OCI-LY3 (cell line): ENCODE measurements around the gene TBC1D8.
A peak's percentile ranks its signal among the peaks of the same experiment; 100 is the strongest.

ENCODE experiments used
- H2AFZ ChIP-seq: fragments of 200-600, 300-600 bp; shearing (Covaris generic); 2 replicates; pipeline ENCODE4 v1.6.0; 2014; ENCODE audit warnings: antibody characterized with exemption, low read depth, low read length
- H3K27ac ChIP-seq: fragments of 200-600, 300-600 bp; sonication (generic); 2 replicates; pipeline ENCODE4 v1.5.1; 2014; ENCODE audit warnings: mild to moderate bottlenecking, low read length, moderate library complexity, mixed read lengths
- H3K27me3 ChIP-seq: fragments of 200-600, 300-600 bp; sonication (generic); 2 replicates; pipeline ENCODE4 v1.6.1; 2014; ENCODE audit warnings: low read depth, low read length, mixed read lengths
- H3K36me3 ChIP-seq: fragments of 200-600, 300-600 bp; sonication (generic); replicated peaks from 2 replicates; pipeline ENCODE3; 2014; ENCODE audit warnings: low read depth, low read length, mixed read lengths
- H3K4me1 ChIP-seq: fragments of 300-600, 200-600 bp; sonication (generic); 2 replicates; pipeline ENCODE4 v1.6.1; 2014; ENCODE audit warnings: low read length, mixed read lengths
- H3K4me2 ChIP-seq: fragments of 200-600, 300-600 bp; sonication (generic); 2 replicates; pipeline ENCODE4 v1.6.1; 2014; ENCODE audit warnings: low read length, mixed read lengths
- H3K4me3 ChIP-seq: fragments of 300-600, 200-600 bp; sonication (generic); 2 replicates; pipeline ENCODE4 v1.5.1; 2014; ENCODE audit warnings: antibody characterized with exemption, mild to moderate bottlenecking, low read length, moderate library complexity
- H3K79me2 ChIP-seq: fragments of 300-600, 200-600 bp; shearing (Covaris generic); 2 replicates; pipeline ENCODE4 v1.6.1; 2014; ENCODE audit warnings: mild to moderate bottlenecking, low read length, mixed read lengths
- H3K9ac ChIP-seq: fragments of 300-600, 200-600 bp; shearing (Covaris generic); 2 replicates; pipeline ENCODE4 v1.6.0; 2014; ENCODE audit warnings: mild to moderate bottlenecking, low read length, moderate library complexity
- H3K9me3 ChIP-seq: fragments of 200-600, 300-600 bp; shearing (Covaris generic); 2 replicates; pipeline ENCODE4 v1.6.1; 2014; ENCODE audit warnings: low read length, mixed read lengths; ENCODE audit not compliant: insufficient read depth
- H4K20me1 ChIP-seq: fragments of 200-600, 300-600 bp; sonication (generic); 2 replicates; pipeline ENCODE4 v1.6.1; 2016; ENCODE audit warnings: low read length, mixed read lengths; ENCODE audit not compliant: insufficient read depth
- CTCF ChIP-seq: fragments of 200-600, 300-600 bp; sonication (generic); IDR thresholded peaks from 2 replicates; pipeline ENCODE4 v1.5.1; 2014; ENCODE audit warnings: antibody characterized with exemption, low read length, low read depth
- EZH2phosphoT487 ChIP-seq: fragments of 200-600 bp; shearing (Covaris generic); IDR thresholded peaks from 2 replicates; pipeline ENCODE4 v1.6.1; 2018; ENCODE audit warnings: antibody characterized with exemption, mixed run types, low read depth

Gene TBC1D8

GRCh38 chr2:101151146-101151858 lies at the start of gene TBC1D8:
TSS of gene TBC1D8 (minus strand) at chr2:101151382. CDS start at chr2:101151253, 129 bp downstream.
- no peaks in the 10 kb centered on the region for H3K9me3 ChIP-seq
- no peaks in the 10 kb centered on the region for H4K20me1 ChIP-seq
- no peak for TF ChIP-seq CTCF
- no peak for TF ChIP-seq EZH2phosphoT487
- H3K4me1 ChIP-seq: peaks cover 17% of the 10 kb centered on the region
- H3K27ac ChIP-seq: no peak within 1 kb of the TSS
- peaks cover 76% of the 10 kb centered on the region for H3K27me3 ChIP-seq
- peak within 1 kb of the TSS; percentile 86 for H3K4me3 ChIP-seq
- H3K36me3 ChIP-seq: no peaks in the 10 kb centered on the region
- H3K9ac ChIP-seq: peak within 1 kb of the TSS; percentile 57
- peak within 1 kb of the TSS; percentile 97 for H3K4me2 ChIP-seq
- H2AFZ ChIP-seq: 0 out of 2 replicates have a peak within 1 kb of the TSS, but pooled peaks have one; percentile 36
- H3K79me2 ChIP-seq: no peaks in the 10 kb centered on the region

- H4K20me1 ChIP-seq: no peaks in the 10 kb centered on the region
- H3K9ac ChIP-seq: no peak overlapping the region
- H3K9me3 ChIP-seq: no peaks in the 10 kb centered on the region
- H3K4me2 ChIP-seq: no peak overlapping the region
- H3K27me3 ChIP-seq: peaks cover 12% of the 10 kb centered on the region
- H2AFZ ChIP-seq: no peak overlapping the region
- H3K79me2 ChIP-seq: no peaks in the 10 kb centered on the region
- H3K4me1 ChIP-seq: no peaks in the 10 kb centered on the region
- H3K27ac ChIP-seq: no peak overlapping the region
- no peaks in the 10 kb centered on the region for H3K36me3 ChIP-seq
- H3K4me3 ChIP-seq: no peak overlapping the region
- TF ChIP-seq EZH2phosphoT487 (no peak), CTCF (no peak)
These were observed 49.5 kb upstream of the TBC1D8 start for GRCh38 chr2:101200676-101201075.

GRCh38 chr2:101199251-101199791 lies 48.1 kb upstream of the TBC1D8 start:
- Histone ChIP-seq H3K4me1 (no peaks in the 10 kb centered on the region), H3K27ac (no peak overlapping the region), H3K4me3 (no peak overlapping the region), H3K9ac (no peak overlapping the region), H3K79me2 (no peaks in the 10 kb centered on the region), H4K20me1 (no peaks in the 10 kb centered on the region), H3K4me2 (no peak overlapping the region), H3K9me3 (no peaks in the 10 kb centered on the region), H3K27me3 (peaks cover 12% of the 10 kb centered on the region), H2AFZ (no peak overlapping the region), H3K36me3 (no peaks in the 10 kb centered on the region)
- TF ChIP-seq CTCF: no peak
- no peak for TF ChIP-seq EZH2phosphoT487

- no peak for TF ChIP-seq CTCF
- TF ChIP-seq EZH2phosphoT487: no peak
- Histone ChIP-seq H3K9ac (no peak overlapping the region), H3K4me3 (no peak overlapping the region), H3K27me3 (peaks cover 12% of the 10 kb centered on the region), H2AFZ (no peak overlapping the region), H4K20me1 (no peaks in the 10 kb centered on the region), H3K27ac (no peak overlapping the region), H3K79me2 (no peaks in the 10 kb centered on the region), H3K4me2 (no peak overlapping the region), H3K9me3 (no peaks in the 10 kb centered on the region), H3K4me1 (no peaks in the 10 kb centered on the region), H3K36me3 (no peaks in the 10 kb centered on the region)
These were observed 46.6 kb upstream of the TBC1D8 start for GRCh38 chr2:101197814-101198213.
